PC-9 (cell line): ENCODE measurements around the gene NUP88. TPM values are rescaled to one million over a fixed set of nuclear protein-coding genes. Genes with fewer than 3 reads are reported as not detected.

Experiments
- BruUV-seq: library from RNA; stranded (reverse); fragments of 400-500 nt; replicated peaks from 2 replicates; lab custom pipeline; 2021; lab: Mats Ljungman, UMichigan
- CTCF ChIA-PET: fragments of 300-600 bp; sonication (Branson Sonifier 250); formaldehyde crosslinking; loops from one replicate; lab custom pipeline; 2022; ENCODE audit warnings: antibody characterized with exemption; lab: Charles Lee
- POLR2A ChIA-PET: fragments of 300-600 bp; sonication (Branson Sonifier 250); formaldehyde crosslinking; loops from one replicate; lab custom pipeline; 2022; ENCODE audit warnings: antibody characterized with exemption; ENCODE audit not compliant: unreplicated experiment; lab: Charles Lee
- DNase-seq, 2 experiments: peaks; one replicate each; pipeline versions ENCODE4 v3.0.0 to v3.0.0-alpha.2; 2015 to 2022; ENCODE audit warnings: mixed read lengths in 1 of 2
- H2AFZ ChIP-seq: fragments of 200-600 bp; sonication (generic); 2 replicates; pipeline ENCODE4 v1.8.1; 2017; ENCODE audit warnings: antibody characterized with exemption
- H3F3A ChIP-seq: fragments of 200-600 bp; sonication (generic); 2 replicates; pipeline ENCODE4 v1.8.1; 2017; ENCODE audit warnings: antibody characterized with exemption, mild to moderate bottlenecking, low read depth; ENCODE audit not compliant: insufficient read depth
- H3K27ac ChIP-seq: fragments of 200-600 bp; sonication (generic); 2 replicates; pipeline ENCODE4 v1.6.1; 2016; ENCODE audit warnings: mixed run types
- H3K27me3 ChIP-seq: fragments of 200-600 bp; sonication (generic); 2 replicates; pipeline ENCODE4 v1.6.1; 2016; ENCODE audit warnings: low read depth, mixed run types; ENCODE audit not compliant: insufficient read depth
- H3K36me3 ChIP-seq: fragments of 200-600 bp; sonication (generic); 2 replicates; pipeline ENCODE4 v1.6.1; 2016; ENCODE audit warnings: low read depth, mixed run types
- H3K4me1 ChIP-seq: fragments of 200-600 bp; sonication (generic); replicated peaks from 2 replicates; pipeline ENCODE4 v1.6.1; 2016; ENCODE audit warnings: mixed run types; ENCODE audit not compliant: insufficient read depth
- H3K4me2 ChIP-seq: fragments of 200-600 bp; sonication (generic); 2 replicates; pipeline ENCODE4 v1.6.1; 2017; ENCODE audit warnings: mixed run types
- H3K4me3 ChIP-seq: fragments of 200-600 bp; sonication (generic); 2 replicates; pipeline ENCODE4 v1.6.1; 2016; ENCODE audit warnings: mixed run types
- H3K79me2 ChIP-seq: fragments of 200-600 bp; sonication (generic); 2 replicates; pipeline ENCODE4 v1.6.1; 2017; ENCODE audit warnings: low read depth, mixed run types
- H3K9me2 ChIP-seq: fragments of 200-600 bp; sonication (generic); 2 replicates; pipeline ENCODE4 v1.8.1; 2017; ENCODE audit warnings: mild to moderate bottlenecking; ENCODE audit not compliant: insufficient read depth
- H3K9me3 ChIP-seq: fragments of 200-600 bp; sonication (generic); 2 replicates; pipeline ENCODE4 v1.8.1; 2016; ENCODE audit warnings: low read depth; ENCODE audit not compliant: insufficient read depth
- H4K20me1 ChIP-seq: fragments of 200-600 bp; sonication (generic); 2 replicates; pipeline ENCODE4 v1.8.1; 2017; ENCODE audit not compliant: insufficient read depth
- CTCF ChIP-seq: fragments of 200-600 bp; sonication (generic); conservative IDR thresholded peaks from 2 replicates; pipeline ENCODE4 v1.6.1; 2017; ENCODE audit warnings: mixed run types, antibody characterized with exemption, mild to moderate bottlenecking, moderate library complexity
- EZH2 ChIP-seq: fragments of 200-600 bp; sonication (generic); IDR thresholded peaks from 2 replicates; pipeline ENCODE4 v1.8.0; 2017; ENCODE audit warnings: antibody characterized with exemption, low read depth
- intact Hi-C: fragments of 100-400 bp; cut with micrococcal nuclease; formaldehyde crosslinking; loops from one replicate; pipeline ENCODE4 v1.10.0; 2022; ENCODE audit not compliant: unreplicated experiment
- total RNA-seq: library from RNA; stranded (reverse); gene quantifications from 2 replicates; pipeline ENCODE4 v1.2.3, GENCODE V29; 2021

NUP88 gene
- total RNA-seq, 1 experiment from 2014 or later = 93.1 TPM

- ChIA-PET POLR2A (no interaction called here), CTCF (no interaction called here)
- Histone ChIP-seq H4K20me1 (no peaks in the 10 kb centered on the region; the same call in 1 of the 2 replicates), H3F3A (no peaks in the 10 kb centered on the region), H3K9me2 (no peaks in the 10 kb centered on the region), H3K36me3 (no peaks in the 10 kb centered on the region), H3K9me3 (no peaks in the 10 kb centered on the region), H2AFZ (no peak overlapping the region), H3K79me2 (no peaks in the 10 kb centered on the region), H3K27me3 (no peaks in the 10 kb centered on the region), H3K4me1 (peaks cover 13% of the 10 kb centered on the region), H3K4me2 (no peak overlapping the region; the same call in 1 of the 2 replicates), H3K27ac (peak overlapping the region; percentile 6; the same call in 1 of the 2 replicates), H3K4me3 (no peak overlapping the region)
- no peak for DNase-seq
- TF ChIP-seq CTCF = no peak
- TF ChIP-seq EZH2 = no peak
- intact Hi-C loops = no loop called here
- BruUV-seq = no TSS peak
These were observed 64.5 kb downstream of the NUP88 start for GRCh38 chr17:5354886-5355415.

- H3K4me3 ChIP-seq = no peak overlapping the region
- intact Hi-C loops = no loop called here
- no peaks in the 10 kb centered on the region for H3F3A ChIP-seq
- CTCF ChIA-PET = no interaction called here
- no peaks in the 10 kb centered on the region for H3K79me2 ChIP-seq
- H2AFZ ChIP-seq = no peak overlapping the region
- H3K27ac ChIP-seq = no peak overlapping the region
- POLR2A ChIA-PET = no interaction called here
- TF ChIP-seq CTCF = no peak
- TF ChIP-seq EZH2 = no peak
- no peaks in the 10 kb centered on the region for H3K27me3 ChIP-seq
- no peaks in the 10 kb centered on the region for H3K9me2 ChIP-seq
- no peak for DNase-seq
- no peaks in the 10 kb centered on the region for H3K36me3 ChIP-seq
- no peak overlapping the region for H3K4me2 ChIP-seq
- no TSS peak for BruUV-seq
- H3K9me3 ChIP-seq = no peaks in the 10 kb centered on the region
- H3K4me1 ChIP-seq = peaks cover 13% of the 10 kb centered on the region
- no peaks in the 10 kb centered on the region; the same call in 1 of the 2 replicates for H4K20me1 ChIP-seq
These were observed 65.2 kb downstream of the NUP88 start for GRCh38 chr17:5354310-5354709.

GRCh38 chr17:5352681-5353289 is 66.7 kb downstream of the NUP88 start:
- no TSS peak for BruUV-seq
- TF ChIP-seq EZH2 = no peak
- no peak for TF ChIP-seq CTCF
- Histone ChIP-seq H3K4me1 (peaks cover 13% of the 10 kb centered on the region), H3K27me3 (no peaks in the 10 kb centered on the region), H3K36me3 (0 out of 2 replicates have a peak, but pooled peaks cover 5% of the 10 kb centered on the region), H3F3A (no peaks in the 10 kb centered on the region), H3K79me2 (no peaks in the 10 kb centered on the region), H3K9me2 (no peaks in the 10 kb centered on the region), H3K4me3 (no peak overlapping the region), H4K20me1 (no peaks in the 10 kb centered on the region; the same call in 1 of the 2 replicates), H3K9me3 (no peaks in the 10 kb centered on the region), H3K27ac (no peak overlapping the region), H3K4me2 (no peak overlapping the region), H2AFZ (no peak overlapping the region)
- POLR2A ChIA-PET = no interaction called here
- no peak for DNase-seq
- CTCF ChIA-PET = no interaction called here
- intact Hi-C loops = no loop called here
